Endodermal cell (in vitro differentiated cells): Measurements from ENCODE around the gene LIMS1. TPM values are rescaled to one million over a fixed set of nuclear protein-coding genes. Genes with fewer than 3 reads are reported as not detected.

Source experiments
- DNase-seq: peaks from one replicate; pipeline ENCODE4 v3.0.0-alpha.2; 2017
- H3K27ac ChIP-seq: 2 replicates; pipeline ENCODE4 v1.5.1; 2013; ENCODE audit warnings: mild to moderate bottlenecking, low read depth, low read length, moderate library complexity
- H3K27me3 ChIP-seq: 2 replicates; pipeline ENCODE4 v1.6.1; 2013; ENCODE audit warnings: mild to moderate bottlenecking, low read length, moderate library complexity; ENCODE audit not compliant: insufficient read depth, control insufficient read depth, poor library complexity, severe bottlenecking
- H3K36me3 ChIP-seq: 2 replicates; pipeline ENCODE4 v1.7.0; 2013; ENCODE audit warnings: mild to moderate bottlenecking, low read length, moderate library complexity; ENCODE audit not compliant: control insufficient read depth, insufficient read depth
- H3K4me1 ChIP-seq: one replicate; pipeline ENCODE4 v1.7.0; 2013; ENCODE audit warnings: low read length; ENCODE audit not compliant: control insufficient read depth, insufficient read depth
- H3K4me3 ChIP-seq: 2 replicates; pipeline ENCODE4 v1.5.1; 2013; ENCODE audit warnings: mild to moderate bottlenecking, low read length, moderate library complexity
- H3K9ac ChIP-seq: 2 replicates; pipeline ENCODE4 v1.6.1; 2013; ENCODE audit warnings: mild to moderate bottlenecking, low read length, moderate library complexity; ENCODE audit not compliant: poor library complexity, severe bottlenecking; ENCODE audit errors: extremely low read depth
- H3K9me3 ChIP-seq: 2 replicates; pipeline ENCODE4 v1.6.1; 2013; ENCODE audit warnings: mild to moderate bottlenecking, low read length, moderate library complexity; ENCODE audit not compliant: control insufficient read depth
- H3K27ac Mint-ChIP-seq: 2 replicates; pipeline ENCODE4 v1.8.0; 2020; ENCODE audit warnings: mixed read lengths
- H3K27me3 Mint-ChIP-seq: 2 replicates; pipeline ENCODE4 v1.8.0; 2021; ENCODE audit warnings: mild to moderate bottlenecking, mixed read lengths; ENCODE audit not compliant: insufficient read depth
- H3K36me3 Mint-ChIP-seq: 2 replicates; pipeline ENCODE4 v1.8.0; 2020; ENCODE audit warnings: low read depth, mixed read lengths
- H3K4me1 Mint-ChIP-seq: 2 replicates; pipeline ENCODE4 v1.8.0; 2020; ENCODE audit warnings: mixed read lengths
- H3K4me3 Mint-ChIP-seq: 2 replicates; pipeline ENCODE4 v1.8.0; 2020; ENCODE audit warnings: mild to moderate bottlenecking, moderate library complexity, mixed read lengths
- H3K9me3 Mint-ChIP-seq: 2 replicates; pipeline ENCODE4 v1.8.0; 2020; ENCODE audit warnings: mild to moderate bottlenecking, mixed read lengths
- WGBS, 2 experiments: methylation state at CpG; one replicate each; pipeline versions ENCODE4 v1.1.5 to v1.1.7; 2013; ENCODE audit warnings: missing lambda C conversion rate in 2 of 2, mixed read lengths in 1 of 2; ENCODE audit not compliant: insufficient coverage in 1 of 2, insufficient read length in 1 of 2; 5-methylcytosine and 5-hydroxymethylcytosine counted together
- total RNA-seq, 2 donors: library from RNA; stranded (reverse); fragmentation: NEBNext Ultra II Directional in 1 of 2; extraction: Animal tissue kit (Norgen Biotek cat#: 25700) in 1 of 2; gene quantifications; 2 replicates in 1 of 2; 3 replicates in 1 of 2; pipeline ENCODE4 v1.2.1, GENCODE V29; 2021
- TF ChIP-seq, protein P1 (sequence below): fragments of 200-600 bp; sonication (generic); conservative IDR thresholded peaks from 2 replicates; pipeline ENCODE4 v1.5.0; 2021; ENCODE audit warnings: antibody characterized with exemption, mild to moderate bottlenecking

Gene LIMS1
- total RNA-seq, 2 donors from 2014 or later, result 45.9 to 46.6 TPM

DNA sequence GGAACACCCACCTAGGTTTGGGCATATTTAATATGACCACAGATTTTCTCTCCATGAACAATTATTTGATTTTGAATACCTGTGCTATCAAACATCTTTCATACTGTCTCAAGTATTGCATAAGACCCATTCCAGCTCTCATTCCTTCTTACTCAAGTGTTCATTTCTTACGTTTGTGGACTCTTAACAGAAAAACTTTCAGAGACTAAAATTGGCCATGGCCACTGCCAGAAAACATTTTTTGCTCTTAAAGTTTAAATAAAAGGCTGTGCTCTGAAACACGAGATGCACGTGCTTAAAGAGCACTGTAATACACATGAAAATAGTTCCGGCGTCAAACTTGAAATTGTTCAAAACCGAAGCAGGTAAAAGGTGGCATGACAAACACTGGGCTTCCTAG, 89.3 kb downstream of the LIMS1 start:
- H3K4me3 Mint-ChIP-seq, result no peak overlapping the region
- peaks cover 54% of the 10 kb centered on the region for H3K4me1 Mint-ChIP-seq
- no peak overlapping the region for H3K4me3 ChIP-seq
- no peaks in the 10 kb centered on the region for H3K27me3 ChIP-seq
- no peak for DNase-seq
- no peak overlapping the region for H3K9ac ChIP-seq
- TF ChIP-seq, protein P1, sequence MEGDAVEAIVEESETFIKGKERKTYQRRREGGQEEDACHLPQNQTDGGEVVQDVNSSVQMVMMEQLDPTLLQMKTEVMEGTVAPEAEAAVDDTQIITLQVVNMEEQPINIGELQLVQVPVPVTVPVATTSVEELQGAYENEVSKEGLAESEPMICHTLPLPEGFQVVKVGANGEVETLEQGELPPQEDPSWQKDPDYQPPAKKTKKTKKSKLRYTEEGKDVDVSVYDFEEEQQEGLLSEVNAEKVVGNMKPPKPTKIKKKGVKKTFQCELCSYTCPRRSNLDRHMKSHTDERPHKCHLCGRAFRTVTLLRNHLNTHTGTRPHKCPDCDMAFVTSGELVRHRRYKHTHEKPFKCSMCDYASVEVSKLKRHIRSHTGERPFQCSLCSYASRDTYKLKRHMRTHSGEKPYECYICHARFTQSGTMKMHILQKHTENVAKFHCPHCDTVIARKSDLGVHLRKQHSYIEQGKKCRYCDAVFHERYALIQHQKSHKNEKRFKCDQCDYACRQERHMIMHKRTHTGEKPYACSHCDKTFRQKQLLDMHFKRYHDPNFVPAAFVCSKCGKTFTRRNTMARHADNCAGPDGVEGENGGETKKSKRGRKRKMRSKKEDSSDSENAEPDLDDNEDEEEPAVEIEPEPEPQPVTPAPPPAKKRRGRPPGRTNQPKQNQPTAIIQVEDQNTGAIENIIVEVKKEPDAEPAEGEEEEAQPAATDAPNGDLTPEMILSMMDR, result no peak
- no peaks in the 10 kb centered on the region for H3K36me3 Mint-ChIP-seq
- H3K27ac Mint-ChIP-seq, result no peak overlapping the region
- no peaks in the 10 kb centered on the region for H3K9me3 Mint-ChIP-seq
- H3K9me3 ChIP-seq, result no peaks in the 10 kb centered on the region
- peaks cover 16% of the 10 kb centered on the region for H3K4me1 ChIP-seq
- WGBS, 2 experiments, result 80 to 84% methylated on average over 6 of the region's 6 CpGs
- H3K27me3 Mint-ChIP-seq, result no peaks in the 10 kb centered on the region
- no peak overlapping the region for H3K27ac ChIP-seq
- H3K36me3 ChIP-seq, result no peaks in the 10 kb centered on the region

DNA sequence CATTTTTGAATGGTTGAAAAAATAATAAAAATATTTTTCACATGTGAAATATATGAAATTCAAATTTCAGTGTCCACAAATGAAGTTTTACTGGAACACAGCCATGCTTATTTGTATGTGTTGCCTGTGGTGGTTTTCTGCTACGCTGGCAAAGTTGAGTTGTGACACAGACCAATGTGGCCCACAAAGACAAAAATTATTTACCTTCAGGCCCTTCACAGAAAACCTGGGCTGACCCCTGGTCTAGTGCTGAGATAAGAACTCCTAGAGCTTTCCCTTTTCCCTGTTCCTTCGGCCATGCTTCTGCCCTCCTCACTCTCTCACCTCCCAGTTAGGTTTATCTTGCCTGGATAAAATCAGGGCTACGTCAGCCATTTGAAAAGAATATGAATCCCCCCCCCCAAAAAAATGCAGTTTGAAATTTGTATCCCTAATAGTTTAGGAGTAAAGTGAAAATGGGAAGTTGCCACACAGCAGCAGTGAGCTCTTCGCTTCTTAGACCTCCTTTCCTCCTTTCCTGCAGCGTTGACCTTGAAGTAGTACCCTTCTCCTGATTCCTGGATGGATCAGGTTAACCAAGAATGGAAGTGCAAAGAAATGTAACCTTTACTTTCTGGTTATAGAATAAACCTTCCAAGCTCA, 91.0 kb downstream of the LIMS1 start:
- peaks cover 41% of the 10 kb centered on the region for H3K4me1 Mint-ChIP-seq
- no peaks in the 10 kb centered on the region for H3K27me3 ChIP-seq
- H3K4me3 ChIP-seq, result no peak overlapping the region
- no peak overlapping the region for H3K4me3 Mint-ChIP-seq
- no peak for DNase-seq
- no peaks in the 10 kb centered on the region for H3K36me3 Mint-ChIP-seq
- no peaks in the 10 kb centered on the region for H3K36me3 ChIP-seq
- peak overlapping the region; percentile 42 for H3K27ac Mint-ChIP-seq
- H3K27ac ChIP-seq, result no peak overlapping the region
- no peak overlapping the region for H3K9ac ChIP-seq
- H3K27me3 Mint-ChIP-seq, result no peaks in the 10 kb centered on the region
- TF ChIP-seq, protein P1, result no peak
- no peaks in the 10 kb centered on the region for H3K9me3 Mint-ChIP-seq
- no peaks in the 10 kb centered on the region for H3K9me3 ChIP-seq
- 89% methylated on average over 5 of the region's 5 CpGs; no CpG with 5 or more reads in 1 of the 2 experiments for WGBS, 2 experiments
- peaks cover 14% of the 10 kb centered on the region for H3K4me1 ChIP-seq

DNA sequence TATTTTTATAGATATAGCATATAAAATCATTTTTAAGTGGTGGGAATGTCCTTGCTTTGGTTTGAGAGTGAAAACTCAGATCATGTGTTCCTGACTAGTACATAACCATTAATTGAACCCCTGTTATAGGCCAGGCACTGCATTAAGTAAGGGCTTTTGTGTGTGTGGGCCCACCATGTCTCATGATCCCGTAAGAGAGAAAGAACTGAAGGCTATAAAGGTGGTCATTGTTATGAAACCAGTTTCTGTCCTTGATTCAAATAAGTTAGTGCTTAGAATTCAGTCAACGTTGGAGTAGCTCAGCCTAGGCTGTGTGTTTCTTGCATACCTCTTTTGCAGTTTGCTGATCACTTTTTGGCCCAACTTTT, 91.5 kb downstream of the LIMS1 start:
- WGBS, 2 experiments, result 76 to 86% methylated on average over 2 of the region's 2 CpGs
- no peaks in the 10 kb centered on the region for H3K36me3 ChIP-seq
- no peaks in the 10 kb centered on the region for H3K27me3 ChIP-seq
- H3K27ac Mint-ChIP-seq, result no peak overlapping the region
- no peak for DNase-seq
- H3K4me3 Mint-ChIP-seq, result no peak overlapping the region
- TF ChIP-seq, protein P1, result no peak
- H3K9me3 Mint-ChIP-seq, result no peaks in the 10 kb centered on the region
- H3K9me3 ChIP-seq, result no peaks in the 10 kb centered on the region
- H3K27ac ChIP-seq, result no peak overlapping the region
- no peak overlapping the region for H3K4me3 ChIP-seq
- H3K27me3 Mint-ChIP-seq, result no peaks in the 10 kb centered on the region
- H3K4me1 ChIP-seq, result peaks cover 11% of the 10 kb centered on the region
- H3K9ac ChIP-seq, result no peak overlapping the region
- H3K4me1 Mint-ChIP-seq, result peaks cover 37% of the 10 kb centered on the region
- H3K36me3 Mint-ChIP-seq, result no peaks in the 10 kb centered on the region
